HT1080 (cell line): ENCODE data around the gene KLHL36. TPM values are rescaled to one million over a fixed set of nuclear protein-coding genes. Genes with fewer than 3 reads are reported as not detected.
A peak's percentile ranks its signal among the peaks of the same experiment; 100 is the strongest.

Source experiments
- DNase-seq: peaks from one replicate; pipeline ENCODE4 v3.0.0-alpha.2; 2015; ENCODE audit warnings: low read depth
- total RNA-seq: library from RNA; depleted of rRNA; stranded (reverse); fragments of >200 nt; shearing (Covaris generic); gene quantifications from 2 replicates; pipeline ENCODE4 v1.2.3, GENCODE V29; 2014

The KLHL36 gene
- total RNA-seq, 1 experiment from 2014 or later, result 22.9 TPM

DNA sequence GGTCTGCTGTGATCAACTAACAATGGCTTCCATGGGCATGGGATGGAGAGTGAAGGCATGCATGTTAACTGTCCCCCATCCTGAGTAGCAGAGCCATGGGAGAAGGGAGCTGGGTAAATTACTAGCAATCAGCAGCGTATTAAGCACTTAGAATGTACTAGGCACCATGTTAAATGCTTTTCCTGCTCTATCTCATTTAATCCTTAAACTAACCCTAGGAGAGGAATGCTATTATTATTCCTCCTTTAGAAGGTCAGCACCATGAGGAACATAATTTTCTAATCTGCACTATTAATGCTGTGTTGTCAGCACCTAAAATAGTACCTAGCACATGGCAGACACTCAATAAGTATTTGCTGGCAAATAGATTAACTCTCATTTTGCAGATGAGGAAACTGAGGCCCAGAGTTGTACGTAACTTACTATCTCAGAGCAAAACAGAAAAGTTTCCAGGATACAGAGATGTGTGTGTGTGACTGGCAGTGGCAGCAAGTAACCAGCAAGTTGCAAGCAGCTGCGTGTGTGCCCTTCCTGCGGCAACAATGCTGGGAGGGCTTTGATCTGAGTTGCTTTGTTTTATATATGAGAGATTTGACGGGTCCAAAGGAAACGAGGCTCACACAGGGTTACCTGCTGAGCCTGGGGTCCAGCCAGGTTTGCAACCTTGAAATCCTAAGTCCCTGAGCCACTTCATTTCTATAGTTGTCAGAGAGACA, 6.5 kb upstream of the KLHL36 start:
- no peak for DNase-seq

DNA sequence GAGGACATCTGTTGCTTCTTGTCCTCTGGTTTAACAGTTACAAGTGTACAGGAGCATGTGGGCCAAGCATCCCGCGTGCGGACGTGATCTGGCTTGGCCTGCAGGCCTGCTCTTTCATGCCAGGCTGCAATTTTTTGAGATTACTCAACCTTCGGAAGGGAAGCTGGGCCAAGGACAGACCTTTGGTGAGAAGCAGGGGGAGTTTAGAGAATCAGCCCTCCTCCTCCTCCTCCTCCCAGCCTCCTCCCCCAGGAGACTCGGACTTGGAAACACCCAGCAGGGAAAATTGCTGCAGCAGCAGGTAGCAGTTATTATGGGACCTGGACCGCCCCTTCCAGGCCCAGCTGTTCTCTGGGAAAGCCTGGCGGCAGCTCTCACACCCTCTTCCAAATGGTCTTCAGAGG, 5.1 kb upstream of the KLHL36 start:
- DNase-seq, result peak; percentile 49

GRCh38 chr16:84643674-84644073, 4.6 kb upstream of the KLHL36 start:
- DNase-seq, result no peak

DNA sequence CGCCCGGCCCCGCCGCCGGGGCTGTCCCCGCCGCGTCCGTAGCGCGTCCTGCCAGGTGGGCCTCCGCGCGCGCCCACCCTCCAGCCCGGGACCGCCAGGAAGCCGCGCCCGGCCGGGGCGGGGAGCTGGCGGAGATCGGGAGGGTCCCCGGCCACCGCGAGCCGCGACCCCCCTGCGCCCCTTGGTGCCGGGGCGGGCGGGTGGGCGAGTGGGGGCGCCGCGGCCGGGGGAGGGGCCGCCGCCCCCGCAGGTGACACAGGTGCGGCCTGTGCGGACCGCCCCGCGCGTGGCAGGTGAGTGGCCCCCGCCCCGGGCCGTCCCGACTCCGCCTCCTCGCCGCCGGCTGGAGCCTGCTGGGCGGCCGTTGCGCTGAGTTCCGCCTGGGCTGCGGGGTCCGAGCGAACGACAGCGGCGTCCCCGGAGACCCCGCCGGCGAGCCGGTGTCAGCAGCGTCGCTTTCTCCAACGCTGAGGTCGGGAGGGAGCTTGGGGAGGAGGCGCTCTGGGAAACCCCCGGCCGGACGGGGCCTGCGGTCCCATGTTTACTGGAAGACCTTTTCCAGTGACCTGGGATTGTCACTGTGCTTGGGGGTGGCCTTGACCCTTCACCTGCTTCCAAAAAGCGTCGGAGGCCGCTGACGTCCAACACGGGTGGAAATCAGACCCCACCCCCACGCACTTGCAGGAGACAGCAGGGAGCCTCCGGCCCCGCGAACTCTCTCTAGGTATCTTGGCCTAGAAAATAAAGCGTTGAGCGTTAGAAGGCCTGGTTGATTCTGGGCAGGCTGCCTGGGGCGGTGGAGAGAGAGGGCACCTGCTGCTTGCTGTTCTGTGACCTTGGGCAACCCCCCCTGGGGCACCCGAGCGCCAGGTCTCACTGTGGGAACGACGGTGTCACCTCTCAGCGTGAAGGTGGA, 542 bp downstream of the KLHL36 start:
- DNase-seq, result no peak

GRCh38 chr16:84649511-84649861, 1.2 kb downstream of the KLHL36 start:
- no peak for DNase-seq

DNA sequence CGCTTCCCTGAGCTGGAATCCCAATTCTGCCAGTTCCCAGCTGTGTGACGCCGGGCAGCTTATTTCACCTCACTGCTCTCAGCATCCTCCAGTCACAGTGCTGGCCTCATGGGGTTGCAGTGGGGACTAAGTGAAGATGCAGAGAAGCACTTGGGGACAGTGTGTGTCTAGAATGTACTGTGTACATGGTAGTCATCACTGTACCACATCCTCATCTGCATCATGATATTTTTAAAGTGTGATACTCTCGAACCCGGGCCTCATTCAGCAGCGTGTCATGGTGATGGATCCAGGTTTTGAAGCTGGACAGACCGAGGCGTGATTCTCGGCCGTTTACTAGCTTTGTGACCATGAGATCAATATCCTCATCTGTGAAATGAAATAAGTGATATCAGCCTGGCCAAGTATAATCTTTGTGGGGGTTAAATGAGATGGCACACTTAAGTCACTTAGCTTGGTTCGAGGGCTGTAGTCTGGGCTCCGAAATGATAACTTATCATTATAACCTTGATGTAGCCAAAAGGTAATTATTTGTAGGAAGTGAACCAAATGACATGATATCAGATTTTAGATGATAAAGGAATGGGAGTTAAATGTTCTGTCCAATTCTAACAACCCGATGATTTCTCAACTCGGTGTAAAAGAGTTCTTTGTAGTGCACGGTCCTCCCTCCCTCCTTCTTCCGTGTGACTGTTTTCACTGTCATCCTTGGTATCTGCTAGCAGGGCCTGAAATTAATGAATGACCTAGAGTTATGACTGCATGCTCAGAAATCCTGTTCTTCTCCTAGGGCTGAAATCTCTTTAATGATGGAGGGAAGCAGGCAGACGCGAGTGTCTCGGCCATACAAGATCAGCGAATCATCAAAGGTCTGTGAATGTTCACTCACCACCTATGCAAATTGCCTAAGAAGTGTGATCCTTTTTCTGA, 2.0 kb downstream of the KLHL36 start:
- DNase-seq, result no peak

DNA sequence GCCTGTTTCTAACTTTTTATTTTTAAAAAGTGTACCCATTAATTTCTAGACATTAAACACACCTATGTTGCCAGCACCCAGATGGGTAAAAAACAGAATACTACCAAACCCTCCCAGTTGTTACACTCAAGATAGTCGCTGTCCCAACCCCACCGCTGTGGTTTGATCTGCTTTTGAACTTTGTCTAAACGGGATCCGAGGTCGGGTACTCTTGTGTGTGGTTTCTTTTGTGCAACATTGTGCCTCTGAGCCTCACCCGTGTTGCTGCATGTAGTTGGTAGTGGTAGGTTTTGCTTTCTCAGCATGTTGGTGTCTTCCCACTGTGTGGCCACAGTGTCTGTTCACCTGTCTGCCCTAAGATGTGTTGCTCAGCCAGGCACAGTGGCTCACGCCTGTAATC, 4.3 kb downstream of the KLHL36 start:
- no peak for DNase-seq

DNA sequence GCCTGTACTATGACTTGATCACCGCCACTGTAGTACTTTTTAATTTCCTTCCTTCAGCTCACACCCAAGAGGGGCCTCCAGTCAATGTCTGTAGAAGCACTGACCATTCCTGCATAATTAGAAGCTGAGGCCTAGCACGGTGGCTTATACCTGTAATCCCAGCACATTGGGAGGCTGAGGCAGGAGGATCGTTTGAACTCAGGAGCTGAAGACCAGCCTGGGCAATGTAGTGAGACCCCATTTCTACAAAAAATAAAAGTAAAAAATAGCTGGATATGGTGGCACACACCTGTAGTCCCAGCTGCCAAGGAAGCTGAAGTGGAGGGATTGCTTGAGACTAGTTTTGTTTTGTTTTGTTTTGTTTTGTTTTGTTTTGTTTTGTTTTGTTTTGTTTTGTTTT, 5.9 kb downstream of the KLHL36 start:
- no peak for DNase-seq

DNA sequence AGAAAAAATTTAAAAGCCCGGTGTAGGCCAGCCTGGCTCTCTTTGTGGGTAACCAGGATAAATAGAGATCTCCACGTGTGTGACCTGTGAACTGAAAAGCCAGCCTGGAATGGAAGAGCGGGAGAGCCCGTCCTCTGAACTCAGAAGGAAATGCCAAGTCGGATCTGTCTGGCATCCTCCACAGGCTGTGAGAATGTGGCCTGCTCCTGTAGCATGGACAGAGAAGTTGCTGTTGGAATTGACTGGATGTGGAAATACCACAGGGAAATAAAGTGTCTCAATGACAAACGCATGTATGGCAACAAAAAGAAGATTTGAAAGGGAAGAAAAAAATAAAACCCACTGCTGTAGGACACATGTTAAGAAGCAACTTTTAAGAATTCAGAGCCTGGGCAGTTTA, 6.7 kb downstream of the KLHL36 start:
- DNase-seq, result no peak

GRCh38 chr16:84656649-84657048, 8.3 kb downstream of the KLHL36 start:
- DNase-seq, result no peak

- DNase-seq, result no peak
These were observed 9.0 kb downstream of the KLHL36 start for GRCh38 chr16:84657229-84657837.

GRCh38 chr16:84658690-84659089, 10.4 kb downstream of the KLHL36 start:
- no peak for DNase-seq

- no peak for DNase-seq
These were observed 11.5 kb downstream of the KLHL36 start for GRCh38 chr16:84659656-84660300.

- DNase-seq, result no peak
These were observed 12.7 kb downstream of the KLHL36 start for GRCh38 chr16:84660973-84661372.

DNA sequence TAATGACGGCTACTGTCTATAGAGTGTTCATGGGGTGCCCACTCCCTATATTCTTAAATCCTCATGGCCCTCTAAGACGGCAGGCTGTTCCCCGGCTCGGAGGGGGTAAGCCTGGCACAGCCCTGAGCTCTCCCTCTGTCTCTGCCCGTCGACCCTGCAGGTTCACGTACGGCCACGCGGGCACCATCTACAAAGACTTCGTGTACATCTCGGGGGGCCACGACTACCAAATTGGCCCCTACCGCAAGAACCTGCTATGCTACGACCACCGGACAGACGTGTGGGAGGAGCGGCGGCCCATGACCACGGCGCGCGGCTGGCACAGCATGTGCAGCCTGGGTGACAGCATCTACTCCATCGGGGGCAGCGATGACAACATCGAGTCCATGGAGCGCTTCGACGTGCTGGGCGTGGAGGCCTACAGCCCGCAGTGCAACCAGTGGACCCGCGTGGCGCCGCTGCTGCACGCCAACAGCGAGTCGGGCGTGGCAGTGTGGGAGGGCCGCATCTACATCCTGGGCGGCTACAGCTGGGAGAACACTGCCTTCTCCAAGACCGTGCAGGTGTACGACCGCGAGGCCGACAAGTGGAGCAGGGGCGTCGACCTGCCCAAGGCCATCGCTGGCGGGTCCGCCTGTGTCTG, 13.2 kb downstream of the KLHL36 start:
- DNase-seq, result no peak

DNA sequence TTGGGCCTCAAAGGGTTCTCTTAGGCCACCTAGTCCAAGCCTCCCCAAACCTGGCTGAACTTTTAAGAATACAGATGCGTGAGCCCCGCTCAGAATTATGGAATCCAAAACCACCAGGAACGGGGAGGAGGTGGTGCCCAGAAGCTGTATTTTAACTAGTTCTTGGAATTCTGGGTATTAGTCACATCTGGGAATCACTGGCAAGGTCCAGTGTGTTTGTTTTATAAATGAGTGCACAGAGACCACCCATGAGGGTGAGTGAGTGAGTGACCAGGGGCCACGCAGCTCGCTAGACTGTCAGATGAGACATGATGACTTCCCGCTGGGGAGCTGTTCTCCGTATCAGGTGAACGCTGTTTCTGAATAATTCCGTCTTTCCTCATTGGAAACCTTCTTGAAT, 14.2 kb downstream of the KLHL36 start:
- no peak for DNase-seq

- DNase-seq, result no peak
These were observed 15.3 kb downstream of the KLHL36 start for GRCh38 chr16:84663433-84664101.

DNA sequence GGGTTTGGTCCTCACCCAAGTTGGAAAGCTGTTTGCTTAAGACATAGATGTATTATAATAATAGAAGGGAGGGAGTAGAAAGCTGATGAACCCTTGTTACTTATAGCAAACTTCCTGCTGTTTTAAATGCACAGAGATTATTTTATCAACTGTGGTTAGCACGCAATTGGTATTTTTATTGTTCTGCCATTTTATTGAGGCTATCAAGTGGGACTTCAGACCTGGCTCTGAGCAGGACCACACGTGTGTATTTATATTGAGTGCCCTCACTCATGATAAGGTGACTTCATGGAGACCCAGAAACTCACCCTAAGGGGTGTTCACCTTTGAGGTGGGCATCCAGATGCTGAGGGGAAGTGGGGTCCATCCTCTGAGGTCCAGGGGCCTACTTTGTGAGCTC, 17.0 kb downstream of the KLHL36 start:
- no peak for DNase-seq

- DNase-seq, result no peak
These were observed 17.5 kb downstream of the KLHL36 start for GRCh38 chr16:84665843-84666242.
